Raji (cell line): Measurements from ENCODE around the gene MRPL27.

ENCODE experiments used
- POLR2A ChIP-seq: IDR thresholded peaks from 2 replicates; pipeline ENCODE4 v1.6.1; 2011; ENCODE audit warnings: low read depth, low read length, control low read depth; ENCODE audit not compliant: insufficient read depth

The MRPL27 gene

DNA sequence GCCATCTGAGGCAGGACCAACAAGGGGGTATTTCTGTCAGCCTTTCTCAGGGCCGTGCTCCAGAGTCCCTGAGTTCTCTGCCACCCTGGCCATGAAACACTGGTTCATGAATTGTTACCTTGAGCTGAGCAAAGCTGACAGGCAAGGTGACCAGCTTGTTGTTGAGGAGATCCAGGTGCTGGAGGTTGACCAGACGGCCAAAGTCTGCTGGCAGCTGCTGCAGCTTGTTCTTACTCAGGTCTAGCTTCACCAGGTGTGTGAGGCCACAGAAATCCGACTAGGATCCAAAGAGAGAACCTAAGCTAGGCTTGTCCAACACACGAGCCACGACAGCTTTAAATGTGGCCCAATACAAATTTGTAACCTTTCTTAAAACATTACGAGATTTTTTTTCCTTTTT lies 19.6 kb upstream of the MRPL27 start:
- TF ChIP-seq POLR2A, result no peak

- no peak for TF ChIP-seq POLR2A
Measured at GRCh38 chr17:50389534-50389933, 16.6 kb upstream of the MRPL27 start.

GRCh38 chr17:50388728-50389127 lies 15.7 kb upstream of the MRPL27 start:
- no peak for TF ChIP-seq POLR2A

DNA sequence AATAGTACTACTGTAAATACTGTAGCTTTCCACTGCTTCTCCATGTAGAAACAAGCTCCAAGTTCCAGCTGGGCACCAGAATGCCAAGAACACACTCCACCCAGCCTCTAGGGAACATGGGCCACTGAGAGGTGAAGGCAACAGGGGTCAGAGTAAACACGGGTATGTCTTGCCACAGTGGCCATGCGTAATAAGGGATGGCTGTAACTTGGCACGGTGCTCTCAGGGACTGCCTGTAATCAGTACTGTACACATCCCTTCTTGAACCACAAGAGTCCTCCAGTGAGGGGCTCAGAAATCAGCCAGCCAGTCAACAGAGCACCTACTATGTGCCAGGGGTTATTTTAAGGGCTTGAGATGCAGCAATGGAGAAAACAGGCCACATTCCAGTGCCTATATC lies 13.5 kb upstream of the MRPL27 start:
- TF ChIP-seq POLR2A, result no peak

DNA sequence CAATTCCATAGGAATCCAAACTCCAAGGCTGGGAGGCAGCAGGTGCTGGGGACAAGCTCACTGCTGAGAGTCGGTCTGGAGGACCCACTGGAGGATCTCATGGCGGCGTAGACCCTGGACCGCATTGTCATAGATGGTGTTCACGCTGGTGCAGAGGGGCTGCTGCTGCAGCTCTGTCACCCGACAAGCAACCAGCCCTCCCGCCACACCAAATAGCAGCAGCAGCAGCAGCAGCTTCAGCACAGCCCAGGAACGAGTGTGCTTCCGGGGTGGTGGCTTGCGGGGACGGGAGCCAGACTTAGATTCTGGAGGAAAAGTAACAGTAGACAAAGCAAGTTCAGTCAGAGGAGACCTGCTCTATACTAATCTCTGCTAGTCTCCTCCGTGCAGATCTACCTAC lies 9.9 kb upstream of the MRPL27 start:
- TF ChIP-seq POLR2A, result no peak

DNA sequence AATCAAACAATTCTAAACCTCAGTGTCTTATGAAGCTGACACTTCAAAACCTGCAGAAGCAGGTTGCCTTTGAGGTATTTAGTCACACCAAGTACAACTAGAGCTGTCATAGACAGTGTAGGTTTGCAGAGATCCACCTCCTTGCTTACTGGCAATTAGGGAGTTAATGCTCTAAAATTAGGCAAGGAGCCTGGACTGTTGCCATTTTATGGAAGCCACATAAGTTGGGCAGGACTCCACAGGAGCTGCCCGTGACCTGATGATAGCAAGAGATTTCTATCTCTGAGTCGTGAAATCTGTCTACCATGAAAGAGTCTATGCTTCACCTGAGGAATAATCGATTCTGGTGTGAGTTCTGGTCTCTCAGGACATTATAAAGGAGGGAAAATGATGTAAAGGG lies 8.9 kb upstream of the MRPL27 start:
- no peak for TF ChIP-seq POLR2A

DNA sequence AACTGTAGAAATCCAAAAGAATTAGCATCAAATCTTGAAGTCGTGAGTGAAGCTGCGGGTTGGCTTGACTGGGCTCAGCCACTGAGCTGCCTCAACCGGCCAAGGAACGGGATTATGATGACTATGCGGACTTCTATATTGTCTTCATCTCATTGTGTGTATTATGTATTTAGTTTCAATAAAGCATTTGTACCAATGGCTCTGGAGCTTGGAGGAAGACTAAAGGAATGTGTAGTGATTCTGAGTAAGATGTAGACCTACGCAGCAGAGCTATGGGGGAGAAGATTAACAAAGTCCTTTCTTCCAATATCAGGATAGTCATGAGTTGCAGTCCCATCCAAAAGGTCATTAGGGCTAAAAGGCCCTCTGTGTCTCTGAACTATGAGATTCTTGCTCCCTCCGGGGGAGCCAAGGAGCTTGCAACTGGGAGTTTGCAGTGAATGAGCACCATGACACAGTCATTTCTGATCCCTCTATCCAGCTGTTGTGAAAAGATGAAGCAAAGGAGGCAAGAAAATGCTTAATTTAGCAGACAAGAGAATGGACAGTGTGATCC lies 8.4 kb upstream of the MRPL27 start:
- TF ChIP-seq POLR2A, result no peak

GRCh38 chr17:50380369-50381259 lies 7.6 kb upstream of the MRPL27 start:
- TF ChIP-seq POLR2A, result 0 out of 2 replicates have a peak, but pooled peaks have one; percentile 13

GRCh38 chr17:50379351-50380132 lies 6.6 kb upstream of the MRPL27 start:
- no peak for TF ChIP-seq POLR2A

- no peak for TF ChIP-seq POLR2A
Measured at GRCh38 chr17:50375858-50376538, 3.0 kb upstream of the MRPL27 start.

GRCh38 chr17:50373705-50374104 lies 721 bp upstream of the MRPL27 start:
- no peak for TF ChIP-seq POLR2A

DNA sequence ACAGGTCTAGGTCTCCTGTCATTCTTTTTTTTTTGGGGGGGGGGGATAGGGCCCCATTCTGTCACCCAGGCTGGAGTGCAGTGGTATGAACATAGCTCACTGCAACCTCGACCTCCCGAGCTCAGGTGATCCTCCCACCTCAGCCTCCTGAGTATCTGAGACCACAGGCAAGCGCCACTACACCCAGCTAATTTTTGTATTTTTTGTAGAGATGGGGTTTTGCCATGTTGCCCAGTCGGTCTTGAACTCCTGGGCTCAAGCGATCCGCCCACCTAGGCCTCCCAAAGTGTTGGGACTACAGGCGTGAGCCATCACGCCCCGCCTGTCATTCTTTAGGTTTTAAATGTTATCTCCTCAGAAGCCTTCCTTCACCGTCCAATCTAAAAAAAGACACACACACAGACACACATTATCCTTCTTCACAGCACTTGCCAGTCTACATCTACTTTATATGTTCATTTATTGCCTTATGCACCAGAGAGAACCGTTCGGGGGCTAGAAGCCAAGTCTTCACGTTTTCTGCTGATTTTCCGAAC lies 694 bp downstream of the MRPL27 start:
- TF ChIP-seq POLR2A, result no peak

DNA sequence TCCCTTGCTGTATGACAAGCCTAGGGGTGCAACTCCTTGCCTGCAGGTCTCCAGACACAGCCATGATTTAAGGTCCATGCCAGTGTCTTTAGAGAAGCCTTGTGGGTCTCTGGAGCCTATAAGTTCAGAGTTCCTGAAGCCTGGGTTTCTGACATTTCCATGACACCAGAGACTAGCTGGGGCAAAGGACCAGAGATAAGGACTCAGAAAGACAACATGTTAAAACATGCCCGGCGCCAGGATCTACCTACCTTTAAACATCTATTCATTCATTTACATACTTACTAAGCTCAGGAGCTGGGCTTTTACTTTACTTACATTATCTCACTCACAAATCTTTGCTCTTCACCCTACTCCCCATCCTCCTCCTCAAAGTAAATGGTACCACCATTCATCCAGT lies 1.5 kb downstream of the MRPL27 start:
- TF ChIP-seq POLR2A, result no peak

DNA sequence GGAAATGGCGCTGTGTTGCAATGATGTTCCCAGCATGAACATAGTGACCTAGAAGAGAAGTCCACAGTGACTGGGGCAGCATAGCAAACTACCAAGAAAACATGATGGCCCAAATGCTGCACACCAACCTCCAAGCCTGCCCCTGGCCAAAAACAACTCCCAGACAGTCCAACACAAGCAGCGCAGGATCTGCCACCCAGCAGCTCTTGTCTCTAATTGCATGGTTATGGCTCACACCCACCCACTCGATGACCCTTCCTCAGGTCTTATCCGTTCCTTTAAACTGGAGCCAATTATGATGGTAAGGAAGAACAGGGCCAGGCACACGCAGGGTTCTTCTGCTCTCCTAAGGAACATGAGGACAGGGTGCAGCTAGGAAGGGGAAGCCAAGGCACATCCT lies 2.9 kb downstream of the MRPL27 start:
- TF ChIP-seq POLR2A, result no peak

GRCh38 chr17:50367401-50367800 lies 5.6 kb downstream of the MRPL27 start:
- TF ChIP-seq POLR2A, result no peak
